NCI-H146 (cell line): ENCODE data around the gene NDST1.

Experiments used
- DNase-seq: peaks from one replicate; lab custom pipeline; 2025; lab: John Stamatoyannopoulos, UW

NDST1 gene

DNA sequence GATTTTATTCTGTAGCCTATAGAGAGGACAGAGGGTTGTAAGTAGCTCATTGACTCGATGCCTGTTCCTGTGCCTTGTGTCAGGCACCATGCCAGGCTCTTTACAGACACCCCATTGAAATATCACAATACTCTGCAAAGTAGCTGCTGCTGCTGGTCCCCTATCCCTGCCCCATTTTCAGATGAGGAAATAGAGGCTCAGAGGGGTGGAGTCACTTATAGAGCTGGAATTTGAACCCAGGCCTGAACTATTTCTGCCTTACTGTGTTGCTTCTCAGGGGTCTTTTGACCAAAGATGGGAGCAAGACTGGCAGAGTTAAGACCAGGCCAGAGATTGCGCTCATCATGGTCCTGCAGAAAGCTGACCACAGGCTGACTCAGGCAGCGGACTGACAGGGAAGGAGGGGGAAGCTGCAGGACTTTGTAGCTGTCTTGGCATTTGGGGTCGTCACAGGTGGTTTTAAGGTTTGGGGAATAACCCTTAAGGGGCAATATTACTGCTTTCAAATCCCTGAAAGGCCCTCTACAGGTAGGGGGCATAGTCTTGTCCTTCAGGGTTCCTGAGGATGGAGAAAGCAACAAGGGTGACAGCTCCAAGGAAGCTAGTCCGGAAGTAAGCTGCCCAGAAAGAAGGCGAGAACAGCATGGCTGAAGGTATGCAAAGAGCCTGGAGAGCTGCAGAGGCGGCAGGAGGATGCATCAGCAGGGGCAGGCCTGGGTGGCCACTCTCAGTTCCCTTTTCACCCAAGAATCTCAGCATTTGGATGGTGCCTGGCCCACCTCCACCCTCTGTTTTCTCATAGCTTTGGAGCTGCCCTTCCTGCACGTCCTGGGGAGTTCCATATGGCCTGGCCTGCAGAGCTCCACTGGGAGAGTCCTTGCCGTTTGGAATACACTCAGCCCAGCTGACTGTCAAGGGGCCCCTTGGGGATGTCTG, 18.3 kb upstream of the NDST1 start:
- no peak for DNase-seq

- no peak for DNase-seq
Observed at GRCh38 chr5:150490296-150490669, 17.6 kb upstream of the NDST1 start.

- DNase-seq: no peak
Observed at GRCh38 chr5:150490754-150491153, 17.2 kb upstream of the NDST1 start.

DNA sequence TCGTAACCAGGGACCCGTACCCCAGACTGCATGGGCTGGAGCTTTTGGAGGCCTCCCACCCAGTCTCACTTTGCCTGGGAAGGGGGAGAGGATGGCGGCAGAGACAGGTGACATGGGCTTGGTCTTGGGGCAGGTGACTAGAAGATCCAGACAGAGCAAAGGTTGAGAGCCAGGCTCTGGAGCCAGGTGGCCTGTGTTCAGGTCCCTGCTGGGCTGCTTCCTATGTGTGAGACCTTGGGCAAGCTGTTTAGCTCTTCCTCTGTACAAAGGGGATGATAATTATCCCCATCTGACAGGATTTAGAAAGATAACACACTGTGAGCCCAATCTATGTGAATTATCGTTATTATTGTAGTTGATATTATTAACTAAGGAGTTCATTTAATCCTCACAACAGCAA, 16.1 kb upstream of the NDST1 start:
- DNase-seq: peak; percentile 78

DNA sequence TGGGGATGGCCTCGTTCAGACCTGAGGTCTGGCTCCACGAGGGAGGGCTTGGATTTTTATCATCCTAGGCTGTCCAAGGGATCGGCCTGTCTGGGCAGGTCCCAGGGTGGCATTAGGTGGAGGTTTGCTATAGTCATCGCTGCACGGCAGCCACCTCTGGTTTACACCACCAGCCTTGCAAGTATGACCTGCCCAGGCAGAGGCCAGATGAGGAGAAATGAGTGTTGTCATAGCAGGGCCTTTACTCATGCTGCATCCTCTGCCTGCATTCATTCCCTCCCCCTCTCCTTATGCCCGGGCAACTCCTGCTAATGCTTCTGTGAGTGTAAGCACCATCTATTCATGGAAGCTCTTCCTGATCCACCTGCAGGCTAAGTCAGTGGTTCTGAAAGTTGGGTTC, 15.3 kb upstream of the NDST1 start:
- DNase-seq: no peak

DNA sequence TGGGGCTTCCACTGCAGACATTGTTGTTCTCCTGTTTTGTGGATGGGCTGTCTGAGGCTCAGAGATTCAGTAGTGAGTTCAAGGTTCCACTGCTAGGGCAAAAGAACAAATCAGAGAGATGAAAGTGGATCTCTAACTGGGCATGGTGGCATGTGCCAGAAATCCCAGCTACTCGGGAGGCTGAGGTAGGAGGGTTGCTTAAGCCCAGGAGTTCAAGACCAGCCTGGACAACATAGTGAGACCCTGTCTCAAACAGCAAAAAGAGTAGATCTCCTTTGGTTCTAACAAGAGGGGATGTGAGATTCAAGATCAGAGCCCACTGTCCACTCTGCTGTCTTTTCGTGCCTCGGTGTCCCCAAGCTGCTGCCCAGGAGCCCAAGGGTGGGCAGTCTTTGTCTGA, 11.8 kb upstream of the NDST1 start:
- DNase-seq: no peak

- no peak for DNase-seq
Observed at GRCh38 chr5:150496534-150496933, 11.4 kb upstream of the NDST1 start.

- no peak for DNase-seq
Observed at GRCh38 chr5:150497274-150497988, 10.5 kb upstream of the NDST1 start.

DNA sequence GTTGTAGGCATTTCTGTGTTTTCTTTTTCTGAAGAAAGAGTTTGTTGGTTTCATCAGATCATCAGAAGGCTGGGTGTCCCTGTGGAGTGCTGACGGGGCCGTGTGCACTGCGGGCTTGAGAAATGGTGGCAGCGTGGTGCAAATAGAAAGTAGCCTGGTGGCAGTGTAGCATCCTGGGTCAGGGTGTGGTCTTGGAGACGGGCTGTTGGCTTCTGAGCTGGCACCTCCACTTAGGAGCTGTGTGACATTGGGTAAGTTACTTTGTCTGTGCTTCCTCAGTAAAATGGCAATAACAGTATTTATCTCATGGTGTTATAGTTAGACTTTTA, 10.0 kb upstream of the NDST1 start:
- DNase-seq: no peak

GRCh38 chr5:150498501-150498900, 9.4 kb upstream of the NDST1 start:
- peak; percentile 33 for DNase-seq

- no peak for DNase-seq
Observed at GRCh38 chr5:150498971-150499370, 9.0 kb upstream of the NDST1 start.

GRCh38 chr5:150499437-150499956, 8.4 kb upstream of the NDST1 start:
- peak; percentile 65 for DNase-seq

- no peak for DNase-seq
Observed at GRCh38 chr5:150500328-150500841, 7.5 kb upstream of the NDST1 start.

DNA sequence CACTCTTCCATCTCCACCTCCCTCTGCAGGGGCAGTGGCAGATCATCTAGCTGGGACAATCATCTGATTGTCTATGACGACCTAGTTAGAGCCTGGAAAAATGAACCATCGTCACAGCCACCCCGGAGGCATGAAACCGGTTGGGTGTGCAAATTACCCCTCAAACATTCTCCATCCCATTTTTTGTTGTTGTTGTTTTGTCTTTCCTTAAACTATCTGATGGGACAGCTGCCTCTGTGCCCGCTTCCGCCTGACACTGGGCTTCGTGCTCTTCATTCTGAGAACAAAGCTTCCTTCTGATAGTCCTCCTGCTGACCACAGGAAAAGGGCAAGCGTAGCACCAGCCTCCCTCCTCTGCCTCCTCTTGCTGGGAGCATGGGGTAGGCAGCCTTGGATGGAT, 7.0 kb upstream of the NDST1 start:
- DNase-seq: no peak

GRCh38 chr5:150502106-150502505, 5.8 kb upstream of the NDST1 start:
- DNase-seq: no peak

DNA sequence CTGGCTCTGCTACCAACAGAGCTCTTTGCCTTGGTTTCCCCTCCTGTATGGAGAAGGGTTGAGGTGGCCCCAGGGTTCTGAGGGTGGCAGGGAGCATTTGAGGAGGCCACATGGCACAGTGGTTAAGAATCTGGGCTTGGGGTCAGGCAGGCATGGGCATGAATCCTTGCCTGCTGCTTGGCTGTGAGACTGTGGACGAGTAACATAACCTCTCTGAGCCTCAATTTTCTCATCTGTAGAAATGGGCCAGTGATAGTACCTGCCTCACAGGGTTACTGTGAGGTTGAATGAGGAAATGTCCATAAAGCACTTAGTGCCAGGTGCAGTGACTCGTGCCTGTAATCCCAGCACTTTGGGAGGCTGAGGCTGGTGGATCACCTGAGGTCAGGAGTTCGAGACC, 5.1 kb upstream of the NDST1 start:
- DNase-seq: no peak

DNA sequence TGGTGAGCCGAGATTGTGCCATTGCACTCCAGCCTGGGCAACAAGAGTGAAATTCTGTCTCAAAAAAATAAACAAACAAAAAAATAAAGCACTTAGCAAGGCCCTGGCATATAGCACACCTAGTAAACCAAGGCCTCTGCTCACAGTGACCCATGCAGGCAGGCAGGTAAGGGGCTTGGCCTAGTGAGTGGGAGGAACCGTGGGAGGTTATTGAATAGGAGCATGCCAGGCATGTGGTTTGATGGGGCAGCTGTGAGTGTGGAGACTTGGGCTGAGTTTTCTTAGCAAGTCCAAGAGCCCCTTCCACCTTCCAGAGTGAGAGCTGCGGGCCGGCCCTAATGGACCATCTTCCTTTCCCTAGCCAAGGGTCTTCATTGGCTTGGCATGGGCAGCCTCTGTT, 4.5 kb upstream of the NDST1 start:
- DNase-seq: no peak

DNA sequence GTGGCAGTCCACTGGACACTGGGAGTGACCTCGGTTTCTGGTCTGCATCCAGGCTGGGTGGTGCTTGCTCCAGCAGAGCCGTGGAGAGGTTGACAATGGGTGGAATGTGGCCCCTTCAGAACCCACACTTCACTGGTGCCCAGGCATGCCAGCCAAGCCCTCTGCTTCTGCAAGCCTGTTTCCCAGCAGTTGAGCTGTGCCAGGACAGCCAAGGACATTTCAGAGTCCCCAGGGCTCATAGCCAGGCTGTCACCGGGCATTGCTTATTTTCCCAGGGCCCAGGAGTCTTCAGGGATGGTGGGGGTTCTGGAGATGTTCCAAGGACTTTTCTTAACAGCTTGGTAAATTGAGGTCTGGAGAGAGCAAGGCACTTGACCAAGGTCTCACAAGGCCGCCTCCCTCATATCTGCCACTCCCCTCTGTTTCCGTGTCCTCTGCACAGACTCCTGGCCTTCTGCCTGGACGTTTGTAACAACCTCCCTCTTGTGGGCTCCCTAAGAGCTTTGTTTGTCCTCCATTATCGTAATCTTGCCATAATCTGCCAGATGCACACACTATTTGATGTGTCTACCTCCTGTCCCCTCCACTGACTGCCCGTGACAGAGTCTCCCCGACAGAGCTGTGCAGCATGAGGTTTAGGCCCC, 3.8 kb upstream of the NDST1 start:
- peak; percentile 27 for DNase-seq

DNA sequence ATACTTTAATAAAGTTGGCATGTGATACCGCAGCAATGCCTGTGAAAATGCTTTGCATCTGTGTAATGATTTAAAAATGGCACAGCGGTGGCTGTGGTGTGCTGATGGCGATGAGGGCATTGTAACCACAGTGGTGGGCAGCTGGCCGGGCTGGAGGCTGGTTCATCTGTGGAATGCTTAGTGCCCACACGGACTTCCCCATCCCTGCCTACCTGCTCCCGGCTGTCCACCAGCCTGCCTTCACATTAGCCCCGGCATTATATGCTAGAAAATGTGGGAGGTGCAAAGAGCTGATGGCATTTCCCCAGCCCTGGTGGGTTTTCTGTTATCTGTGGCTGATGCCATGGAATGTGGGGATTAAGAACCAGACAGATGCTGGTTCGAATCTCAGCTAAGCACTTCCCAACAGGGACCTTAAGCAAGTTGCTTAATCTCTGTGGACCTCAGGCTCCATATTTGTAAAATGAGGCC, 2.9 kb upstream of the NDST1 start:
- no peak for DNase-seq

- DNase-seq: no peak
Observed at GRCh38 chr5:150505816-150506215, 2.1 kb upstream of the NDST1 start.

DNA sequence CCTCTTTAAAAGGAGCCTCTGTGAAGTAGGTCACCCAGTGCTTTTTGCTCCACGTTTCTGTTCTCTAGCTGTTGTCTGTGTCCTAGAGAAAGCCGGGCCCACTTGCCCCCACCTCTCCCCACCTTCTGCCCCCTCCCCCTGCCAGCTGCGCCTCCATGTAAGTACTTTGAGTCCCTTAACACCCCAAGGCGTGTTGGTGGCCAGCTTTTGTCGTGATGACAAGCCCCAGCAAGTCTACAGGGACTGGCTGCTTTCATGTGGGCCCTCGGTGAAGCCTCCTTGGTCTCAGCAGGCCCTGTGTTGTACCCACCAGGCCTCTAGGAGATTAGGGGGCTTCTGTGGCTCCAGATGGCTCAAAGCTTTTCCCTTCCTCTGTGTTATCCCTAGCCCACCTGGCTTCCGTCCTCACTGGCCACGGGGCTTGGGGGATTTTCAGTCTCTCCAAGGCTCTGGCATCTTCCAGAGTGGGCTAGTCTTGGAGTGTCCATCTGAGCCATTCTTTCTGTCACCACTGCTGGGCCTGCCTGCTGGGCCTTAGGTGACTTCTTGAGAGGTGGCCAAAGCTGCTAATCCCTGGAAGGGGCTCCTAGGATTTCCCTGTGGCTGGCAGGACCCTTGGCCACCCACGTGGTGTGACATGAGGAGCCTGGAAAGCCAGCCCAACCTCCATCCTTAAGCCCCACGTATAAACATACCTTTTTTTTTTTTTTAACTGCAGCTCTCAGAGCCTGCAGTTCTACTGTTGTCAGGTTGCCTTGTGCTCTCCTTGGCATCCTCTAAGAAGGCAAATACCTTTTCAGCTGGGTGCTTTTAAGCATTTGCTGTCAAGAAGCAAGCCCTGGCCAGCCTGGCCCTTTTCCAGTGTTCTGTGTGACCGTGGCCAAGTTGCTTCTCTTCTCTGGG, 1.1 kb upstream of the NDST1 start:
- DNase-seq: no peak
